Subcutaneous abdominal adipose tissue (tissue), 5 donors: ENCODE results near the gene PATE4.

Experiments
- H3K27ac ChIP-seq: one replicate; pipeline ENCODE4 v1.7.0; 2013; ENCODE audit warnings: low read depth, mild to moderate bottlenecking, inconsistent platforms, low read length, moderate library complexity
- H3K27me3 ChIP-seq, 5 donors: one replicate each; pipeline ENCODE4 v1.7.0; 2013; ENCODE audit warnings: low read length in 5 of 5, inconsistent platforms in 1 of 5; ENCODE audit not compliant: control insufficient read depth in 5 of 5, insufficient read depth in 4 of 5
- H3K36me3 ChIP-seq, 5 donors: one replicate each; pipeline ENCODE4 v1.7.0; 2013; ENCODE audit warnings: low read length in 5 of 5; ENCODE audit not compliant: control insufficient read depth in 5 of 5, insufficient read depth in 5 of 5
- H3K4me1 ChIP-seq, 5 donors: one replicate each; pipeline ENCODE4 v1.7.0; 2013; ENCODE audit warnings: low read length in 5 of 5, mild to moderate bottlenecking in 3 of 5, moderate library complexity in 1 of 5; ENCODE audit not compliant: control insufficient read depth in 5 of 5, insufficient read depth in 5 of 5
- H3K4me3 ChIP-seq, 5 donors: one replicate each; pipeline ENCODE4 v1.7.0; 2013; ENCODE audit warnings: low read length in 5 of 5, low read depth in 1 of 5
- H3K9ac ChIP-seq, 5 donors: one replicate each; pipeline ENCODE4 v1.7.0; 2013; ENCODE audit warnings: low read length in 5 of 5, mild to moderate bottlenecking in 4 of 5, moderate library complexity in 3 of 5
- H3K9me3 ChIP-seq, 5 donors: one replicate each; pipeline ENCODE4 v1.7.0; 2013; ENCODE audit warnings: low read length in 5 of 5; ENCODE audit not compliant: control insufficient read depth in 5 of 5
- donor health status: healthy.
- donor health status: healthy.
- donor health status: healthy.
- donor health status: healthy.
- donor health status: healthy.

The PATE4 gene

GRCh38 chr11:125833016-125833415 is at the start of gene PATE4:
PATE4 (plus strand) TSS chr11:125833316; CDS start chr11:125833360, 44 bp downstream.
- Histone ChIP-seq H3K4me1 (no peaks in the 10 kb centered on the region), H3K9me3 (peaks cover 0 to 11% (median 4%) of the 10 kb centered on the region in 5 donors), H3K4me3 (no peak within 1 kb of the TSS), H3K27ac (no peak within 1 kb of the TSS), H3K27me3 (no peaks in the 10 kb centered on the region), H3K9ac (no peak within 1 kb of the TSS), H3K36me3 (no peaks in the 10 kb centered on the region)

DNA sequence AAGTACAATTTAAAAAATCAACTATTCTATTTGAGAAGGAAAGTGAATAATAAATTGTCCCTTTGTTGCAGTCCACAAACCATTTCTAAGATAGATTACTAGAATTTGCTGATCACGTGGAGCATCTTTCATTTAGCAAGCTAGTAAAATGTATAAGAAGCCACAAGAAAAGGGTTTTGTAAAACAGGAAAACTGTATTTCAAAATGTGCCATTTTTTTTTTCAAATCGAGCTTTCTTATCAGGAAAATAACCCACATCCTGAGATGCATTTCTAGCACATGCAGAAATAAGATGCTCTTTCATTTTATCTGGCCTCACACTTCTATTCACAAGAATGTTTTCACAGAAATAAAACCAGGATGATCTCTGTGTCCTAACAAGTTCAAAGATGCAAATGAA is 48.4 kb upstream of the PATE4 start:
- Histone ChIP-seq H3K4me3 (no peak overlapping the region), H3K27ac (no peak overlapping the region), H3K9me3 (peaks cover 0 to 4% (median 0%) of the 10 kb centered on the region in 5 donors), H3K36me3 (no peaks in the 10 kb centered on the region), H3K4me1 (no peaks in the 10 kb centered on the region), H3K27me3 (no peaks in the 10 kb centered on the region), H3K9ac (no peak overlapping the region)

- Histone ChIP-seq H3K27me3 (no peaks in the 10 kb centered on the region), H3K36me3 (no peaks in the 10 kb centered on the region), H3K4me3 (no peak within 1 kb of the TSS), H3K4me1 (no peaks in the 10 kb centered on the region), H3K27ac (no peak within 1 kb of the TSS), H3K9ac (no peak within 1 kb of the TSS), H3K9me3 (peaks cover 0 to 12% (median 6%) of the 10 kb centered on the region in 5 donors)
These were observed 45.3 kb upstream of the PATE4 start, which contains the start of gene PATE3 for GRCh38 chr11:125787827-125788226. PATE3 (plus strand) TSS chr11:125788127; CDS start chr11:125788152, 25 bp downstream.

- Histone ChIP-seq H3K9ac (no peak overlapping the region), H3K27me3 (no peaks in the 10 kb centered on the region), H3K9me3 (peaks cover 0 to 23% (median 15%) of the 10 kb centered on the region in 5 donors), H3K4me1 (no peaks in the 10 kb centered on the region), H3K36me3 (no peaks in the 10 kb centered on the region), H3K27ac (no peak overlapping the region), H3K4me3 (no peak overlapping the region)
These were observed 42.3 kb upstream of the PATE4 start for GRCh38 chr11:125790825-125791224.

- H3K9ac ChIP-seq: no peak overlapping the region
- H3K36me3 ChIP-seq: no peaks in the 10 kb centered on the region
- no peak overlapping the region for H3K27ac ChIP-seq
- no peak overlapping the region for H3K4me3 ChIP-seq
- no peaks in the 10 kb centered on the region for H3K27me3 ChIP-seq
- H3K9me3 ChIP-seq: peaks cover 5 to 61% (median 22%) of the 10 kb centered on the region in 5 donors
- no peaks in the 10 kb centered on the region for H3K4me1 ChIP-seq
These were observed 35.5 kb upstream of the PATE4 start for GRCh38 chr11:125797641-125798040.

GRCh38 chr11:125799808-125800207 is 33.3 kb upstream of the PATE4 start:
- Histone ChIP-seq H3K36me3 (no peaks in the 10 kb centered on the region), H3K27ac (no peak overlapping the region), H3K9me3 (peaks cover 7 to 60% (median 30%) of the 10 kb centered on the region in 5 donors), H3K4me3 (no peak overlapping the region), H3K4me1 (no peaks in the 10 kb centered on the region), H3K27me3 (no peaks in the 10 kb centered on the region), H3K9ac (no peak overlapping the region)

DNA sequence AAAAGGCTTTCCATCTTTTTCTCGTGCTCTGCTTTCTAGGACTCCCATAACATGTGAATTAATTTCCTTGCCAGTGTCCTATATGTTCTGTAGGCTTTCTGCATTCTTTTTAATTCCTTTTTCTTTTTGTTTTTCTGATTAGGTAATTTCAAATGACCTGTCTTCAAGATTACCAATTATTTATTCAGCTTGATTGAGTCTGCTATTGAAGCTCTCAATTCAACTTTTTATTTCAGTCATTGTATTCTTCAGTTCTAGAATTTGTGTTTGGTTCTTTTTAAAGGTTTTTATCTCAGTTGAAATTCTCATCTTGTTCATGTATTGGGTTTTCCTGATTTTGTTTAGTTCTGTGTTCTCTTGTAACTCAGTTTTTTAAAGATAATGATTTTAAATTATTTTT is 30.7 kb upstream of the PATE4 start:
- no peak overlapping the region for H3K9ac ChIP-seq
- H3K4me3 ChIP-seq: no peak overlapping the region
- H3K4me1 ChIP-seq: no peaks in the 10 kb centered on the region
- H3K9me3 ChIP-seq: peaks cover 6 to 46% (median 27%) of the 10 kb centered on the region in 5 donors
- H3K27me3 ChIP-seq: no peaks in the 10 kb centered on the region
- H3K27ac ChIP-seq: no peak overlapping the region
- no peaks in the 10 kb centered on the region for H3K36me3 ChIP-seq

- peaks cover 3 to 24% (median 19%) of the 10 kb centered on the region in 5 donors for H3K9me3 ChIP-seq
- no peaks in the 10 kb centered on the region for H3K36me3 ChIP-seq
- H3K4me3 ChIP-seq: no peak overlapping the region
- no peaks in the 10 kb centered on the region for H3K27me3 ChIP-seq
- no peak overlapping the region for H3K27ac ChIP-seq
- H3K4me1 ChIP-seq: no peaks in the 10 kb centered on the region
- no peak overlapping the region for H3K9ac ChIP-seq
These were observed 25.2 kb upstream of the PATE4 start for GRCh38 chr11:125807909-125808308.

- no peak overlapping the region for H3K9ac ChIP-seq
These were observed 2.6 kb downstream of the PATE4 start for GRCh38 chr11:125835748-125836147.

DNA sequence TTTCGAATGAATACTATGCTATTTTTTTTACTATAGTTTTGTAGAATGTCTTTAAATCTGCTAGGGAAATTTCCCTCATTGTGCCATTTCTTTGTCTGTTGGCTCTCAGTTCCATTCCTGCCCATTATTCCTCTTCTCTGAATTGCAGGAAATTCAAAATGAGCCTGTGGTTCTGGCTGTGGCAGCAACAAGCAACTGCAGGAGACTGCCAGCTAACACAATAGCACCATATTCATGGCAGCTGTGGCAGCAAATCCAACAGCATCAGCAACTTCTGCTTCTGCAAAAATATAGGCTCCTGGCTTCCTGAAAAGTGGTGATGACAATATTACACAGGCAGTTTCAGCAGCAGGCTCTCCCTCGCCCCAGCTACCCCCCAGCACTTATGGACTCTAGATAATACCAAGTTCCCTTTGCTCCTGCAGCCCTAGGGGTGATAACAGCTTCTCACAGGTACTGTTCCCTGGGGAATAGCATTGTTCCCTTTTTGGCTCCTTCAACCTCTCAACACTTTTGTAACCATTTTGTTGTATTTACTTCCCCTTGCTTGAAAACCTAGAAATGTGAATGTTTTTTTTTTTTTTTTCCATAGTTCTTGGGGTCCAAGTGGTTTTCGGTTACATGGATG is 9.3 kb downstream of the PATE4 start:
- no peaks in the 10 kb centered on the region for H3K4me1 ChIP-seq
- no peaks in the 10 kb centered on the region for H3K27me3 ChIP-seq
- no peak overlapping the region for H3K27ac ChIP-seq

More at GRCh38 chr11:125835748-125836147, 2.6 kb downstream of the PATE4 start:
- Histone ChIP-seq H3K27ac (no peak overlapping the region), H3K36me3 (no peaks in the 10 kb centered on the region), H3K9me3 (peaks cover 0 to 11% (median 4%) of the 10 kb centered on the region in 5 donors), H3K4me3 (no peak overlapping the region), H3K4me1 (no peaks in the 10 kb centered on the region), H3K27me3 (no peaks in the 10 kb centered on the region)

More for the DNA sequence above, 9.3 kb downstream of the PATE4 start:
- peaks cover 3 to 24% (median 20%) of the 10 kb centered on the region in 5 donors for H3K9me3 ChIP-seq
- H3K9ac ChIP-seq: no peak overlapping the region
- H3K36me3 ChIP-seq: no peaks in the 10 kb centered on the region
- H3K4me3 ChIP-seq: no peak overlapping the region
